K562 (cell line): ENCODE results near the gene PHOSPHO1. TPM values are rescaled to one million over a fixed set of nuclear protein-coding genes. Genes with fewer than 3 reads are reported as not detected.
A peak's percentile ranks its signal among the peaks of the same experiment; 100 is the strongest.

Source experiments
- ATAC-seq: fragments of 200-7000 bp; cut with Tn5 transposase; 3 replicates; pipeline ENCODE4 v1.9.1; 2020; ENCODE audit warnings: moderate library complexity
- BruUV-seq: library from RNA; stranded (reverse); fragments of 400-500 nt; replicated peaks from 2 replicates; lab custom pipeline; 2021; lab: Mats Ljungman, UMichigan
- CTCF ChIA-PET: fragments of 300-600 bp; formaldehyde crosslinking; extraction: SDS; loops from one replicate; lab custom pipeline; 2021; ENCODE audit warnings: low intra/inter-chr PET ratio; lab: Yijun Ruan, JAX
- POLR2A ChIA-PET: fragments of 300-600, 350-650 bp; sonication (Branson Sonifier 250); formaldehyde crosslinking; extraction: SDS; loops from one replicate; lab custom pipeline; 2021; ENCODE audit warnings: antibody characterized with exemption, inconsistent platforms; lab: Yijun Ruan, JAX
- DNase-seq, 4 experiments: peaks; one replicate each; pipeline versions ENCODE4 v3.0.0 to v3.0.0-alpha.2; 2011 to 2018; ENCODE audit warnings: low spot score in 3 of 4, mixed read lengths in 3 of 4; ENCODE audit errors: extremely low read depth in 1 of 4
- FAIRE-seq: peaks from 2 replicates; lab custom pipeline; 2011; peaks lifted over from hg19 to GRCh38; lab: Jason Lieb, UNC
- H2AFZ ChIP-seq: 2 replicates; pipeline ENCODE4 v1.6.0; 2011; ENCODE audit warnings: low read depth, low read length, control low read depth, inconsistent platforms
- H3K27ac ChIP-seq: fragments of 200-600 bp; 3 replicates; pipeline ENCODE4 v1.8.0; 2011; ENCODE audit warnings: low read depth, mild to moderate bottlenecking, control low read depth, inconsistent platforms, low read length, moderate library complexity, mixed read lengths; ENCODE audit errors: extremely low read depth
- H3K27me3 ChIP-seq, 2 experiments: fragments of 300-600 bp in 1 of 2; 2 replicates in 1 of 2; 3 replicates in 1 of 2; pipeline versions ENCODE4 v1.6.0 to v1.8.0; 2011; ENCODE audit warnings: inconsistent platforms in 2 of 2, low read length in 2 of 2, mild to moderate bottlenecking in 1 of 2, mixed read lengths in 1 of 2, moderate library complexity in 1 of 2; ENCODE audit not compliant: control insufficient read depth in 2 of 2, insufficient read depth in 2 of 2
- H3K36me3 ChIP-seq: fragments of 300-600 bp; 3 replicates; pipeline ENCODE4 v1.8.0; 2011; ENCODE audit warnings: mild to moderate bottlenecking, low read length, inconsistent platforms; ENCODE audit not compliant: control insufficient read depth, insufficient read depth
- H3K4me1 ChIP-seq, 2 experiments: fragments of 200-600 bp in 1 of 2; replicated peaks in 1 of 2; 2 replicates in 1 of 2; 3 replicates in 1 of 2; pipeline versions ENCODE4 v1.5.1 to v1.8.0; 2011; ENCODE audit warnings: inconsistent platforms in 2 of 2, low read length in 2 of 2, mild to moderate bottlenecking in 1 of 2, mixed read lengths in 1 of 2, moderate library complexity in 1 of 2; ENCODE audit not compliant: control insufficient read depth in 2 of 2, insufficient read depth in 2 of 2
- H3K4me2 ChIP-seq: 2 replicates; pipeline ENCODE4 v1.6.1; 2011; ENCODE audit warnings: low read length, control low read depth, inconsistent platforms, mixed read lengths; ENCODE audit not compliant: insufficient read depth
- H3K4me3 ChIP-seq: fragments of 200-600 bp; sonication (generic), shearing (Covaris generic); 2 replicates; pipeline ENCODE4 v1.5.1; 2016; ENCODE audit warnings: control low read depth, inconsistent platforms
- H3K79me2 ChIP-seq: fragments of 200-600 bp; 3 replicates; pipeline ENCODE4 v1.8.0; 2011; ENCODE audit warnings: low read length, inconsistent platforms; ENCODE audit not compliant: control insufficient read depth, insufficient read depth
- H3K9ac ChIP-seq, 2 experiments: 2 replicates each; pipeline versions ENCODE4 v1.6.0 to v1.6.1; 2011; ENCODE audit warnings: low read depth in 2 of 2, low read length in 2 of 2, control low read depth in 1 of 2, inconsistent platforms in 1 of 2, mild to moderate bottlenecking in 1 of 2, mixed read lengths in 1 of 2; ENCODE audit not compliant: insufficient read depth in 1 of 2
- H3K9me1 ChIP-seq: one replicate; pipeline ENCODE4 v1.6.0; 2011; ENCODE audit warnings: inconsistent platforms, mild to moderate bottlenecking, low read length, moderate library complexity; ENCODE audit not compliant: control insufficient read depth, insufficient read depth
- H3K9me3 ChIP-seq: replicated peaks from 2 replicates; pipeline ENCODE4 v1.5.1; 2011; ENCODE audit warnings: low read depth, low read length, inconsistent platforms; ENCODE audit not compliant: control insufficient read depth, insufficient read depth
- H4K20me1 ChIP-seq: replicated peaks from 2 replicates; pipeline ENCODE4 v1.6.1; 2011; ENCODE audit warnings: low read length, inconsistent platforms, mixed read lengths; ENCODE audit not compliant: control insufficient read depth, insufficient read depth
- ARID4B ChIP-seq: sonication (generic); formaldehyde crosslinking; IDR thresholded peaks from 2 replicates; pipeline ENCODE4 v1.8.0; 2022; ENCODE audit warnings: mild to moderate bottlenecking, missing genetic modification reagents
- CBX2 ChIP-seq: fragments of 200-600 bp; sonication (generic); IDR thresholded peaks from one replicate; pipeline ENCODE4 v1.6.1; 2012; ENCODE audit warnings: mild to moderate bottlenecking, low read length, inconsistent platforms; ENCODE audit not compliant: insufficient read depth, poor library complexity, severe bottlenecking
- IFI16 ChIP-seq: fragments of 250-450 bp; sonication (Bioruptor Pico); IDR thresholded peaks from 2 replicates; pipeline ENCODE4 v2.1.2; 2022; ENCODE audit warnings: mild to moderate bottlenecking, inconsistent platforms
- MTF1 ChIP-seq: fragments of 250-450 bp; sonication (Bioruptor Pico); IDR thresholded peaks from 2 replicates; pipeline ENCODE4 v1.9.0; 2021; ENCODE audit warnings: moderate library complexity, mild to moderate bottlenecking, inconsistent platforms, borderline replicate concordance
- PCBP2 ChIP-seq: fragments of 200-400 bp; formaldehyde crosslinking; IDR thresholded peaks from 2 replicates; pipeline ENCODE4 v1.6.1; 2018; ENCODE audit warnings: low read length, low read depth, mild to moderate bottlenecking, moderate library complexity; ENCODE audit not compliant: poor library complexity, severe bottlenecking
- RHOXF2B ChIP-seq: fragments of 250-450 bp; sonication (Bioruptor Pico); conservative IDR thresholded peaks from 2 replicates; pipeline ENCODE4 v1.5.1; 2021
- SMARCE1 ChIP-seq: fragments of 450-650 bp; IDR thresholded peaks from 2 replicates; pipeline ENCODE4 v1.7.1; 2016; ENCODE audit warnings: mild to moderate bottlenecking
- TEAD1 ChIP-seq, 2 experiments: fragments of 450-650 bp in 1 of 2; sonication (generic) in 1 of 2; formaldehyde crosslinking; IDR thresholded peaks; 2 replicates each; pipeline versions ENCODE4 v1.4.0 to v1.8.0; 2020 to 2022; ENCODE audit warnings: mild to moderate bottlenecking in 2 of 2, missing genetic modification reagents in 1 of 2
- TRIM25 ChIP-seq: fragments of 450-650 bp; IDR thresholded peaks from 2 replicates; pipeline ENCODE4 v1.7.0; 2016; ENCODE audit warnings: borderline replicate concordance
- ZNF639 ChIP-seq, 2 experiments: fragments of 200-800 bp in 1 of 2; sonication (Bioruptor generic) in 1 of 2; sonication (generic) in 1 of 2; formaldehyde crosslinking in 1 of 2; IDR thresholded peaks in 1 of 2; conservative IDR thresholded peaks in 1 of 2; 2 replicates each; pipeline versions ENCODE4 v1.5.0 to v1.6.1; 2016 to 2020; ENCODE audit warnings: missing compliant biosample characterization in 1 of 2, missing genetic modification characterization in 1 of 2, missing genetic modification reagents in 1 of 2
- ZNF655 ChIP-seq: fragments of 250-450 bp; sonication (Bioruptor Pico); IDR thresholded peaks from 2 replicates; pipeline ENCODE4 v1.5.0; 2021
- ZNF699 ChIP-seq: fragments of 250-450 bp; sonication (Bioruptor Pico); IDR thresholded peaks from 2 replicates; pipeline ENCODE4 v1.8.0; 2021; ENCODE audit warnings: mild to moderate bottlenecking, moderate library complexity; ENCODE audit not compliant: insufficient replicate concordance
- ZNF780A ChIP-seq: fragments of 250-450 bp; sonication (Bioruptor Pico); IDR thresholded peaks from 2 replicates; pipeline ENCODE4 v1.5.0; 2021; ENCODE audit warnings: mild to moderate bottlenecking
- WGBS: fragments of 100-300 bp; shearing (Covaris generic); methylation state at CpG from one replicate; pipeline ENCODE4 v1.1.6; 2016; ENCODE audit warnings: low coverage, mixed read lengths; ENCODE audit not compliant: insufficient coverage; ENCODE audit errors: missing lambda C conversion rate; 5-methylcytosine and 5-hydroxymethylcytosine counted together
- in situ Hi-C: fragments of 300-500 bp; cut with MboI; formaldehyde crosslinking; loops from 4 replicates; pipeline ENCODE4 v1.15.0; 2018; ENCODE audit warnings: inconsistent platforms, mixed read lengths
- intact Hi-C: fragments of 100-400 bp; cut with micrococcal nuclease; formaldehyde crosslinking; loops from 2 replicates; pipeline ENCODE4 v1.14.2; 2022
- polyA plus RNA-seq, 8 experiments: library from polyadenylated mRNA; depleted of rRNA in 4 of 8; stranded (reverse) in 5 of 8; unstranded in 3 of 8; fragments of >200 nt; fragmentation: Nextera tagmentation in 2 of 8; fragmentation: Illumina TruSeq in 1 of 8; extraction: Ambion mirVana in 2 of 8; extraction: Trizol in 1 of 8; gene quantifications; 2 replicates each; pipeline versions ENCODE4 v1.2.1 to v1.2.3, GENCODE V29; 2011 to 2014; ENCODE audit warnings: inconsistent platforms in 1 of 8, missing spikeins in 1 of 8
- total RNA-seq, 7 experiments: library from RNA; depleted of rRNA in 6 of 7; stranded (reverse); fragments of >200 nt in 6 of 7; fragmentation: Illumina TruSeq in 2 of 7; extraction: Trizol in 2 of 7; gene quantifications; 2 replicates each; pipeline versions ENCODE4 v1.2.1 to v1.2.3, GENCODE V29; 2011 to 2021; ENCODE audit warnings: low replicate concordance in 1 of 7

The PHOSPHO1 gene
- total and polyA plus RNA-seq, 9 of the 15 experiments (the other 6 are each of a cell fraction or from before 2014, with no cell fraction given): 0.06 to 0.07 TPM; not detected in 7

GRCh38 chr17:49259663-49260010 is 29.1 kb upstream of the PHOSPHO1 start:
- H3K36me3 ChIP-seq: no peaks in the 10 kb centered on the region
- no peak for ATAC-seq
- POLR2A ChIA-PET: interaction anchor here (0.5 to 1.4 kb wide), 2 partner anchors 9 to 139 kb away, joined by 3 read pairs; no protein-coding TSS in a partner anchor
- H2AFZ ChIP-seq: peak overlapping the region; percentile 89
- peaks cover 0 to 23% of the 10 kb centered on the region in 2 experiments; a peak in 2 of 5 replicates for H3K27me3 ChIP-seq
- no peak for DNase-seq
- no TSS peak for BruUV-seq
- peak overlapping the region; percentile 69 for H3K4me2 ChIP-seq
- WGBS: 54% methylated on average over 8 of the region's 10 CpGs
- CTCF ChIA-PET: interaction anchor here (0.9 kb wide), 1 partner anchor 465 kb away, joined by 3 read pairs; no protein-coding TSS in a partner anchor
- intact Hi-C loops: no loop called here
- peaks cover 4 to 13% of the 10 kb centered on the region in 2 experiments; a peak in 4 of 5 replicates for H3K4me1 ChIP-seq
- no peak overlapping the region for H3K4me3 ChIP-seq
- no peaks in the 10 kb centered on the region for H3K9me3 ChIP-seq
- no peak for FAIRE-seq
- H3K79me2 ChIP-seq: no peaks in the 10 kb centered on the region
- no peak overlapping the region for H3K27ac ChIP-seq
- in situ Hi-C loops: no loop called here
- no peaks in the 10 kb centered on the region for H4K20me1 ChIP-seq
- no peaks in the 10 kb centered on the region for H3K9me1 ChIP-seq
- peak overlapping the region; percentile 47 to 88; a peak in 3 of 4 replicates for H3K9ac ChIP-seq
- TF ChIP-seq ZNF699: no peak
- no peak for TF ChIP-seq ZNF780A (CRISPR knock-in tag)
- no peak for TF ChIP-seq TRIM25
- TF ChIP-seq MTF1 (CRISPR knock-in tag): no peak
- no peak for TF ChIP-seq CBX2
- no peak for TF ChIP-seq ZNF655 (CRISPR knock-in tag)
- TF ChIP-seq RHOXF2B: no peak
- TF ChIP-seq TEAD1 (CRISPR knock-in tag; IDR thresholded peaks at IDR 0.05): no peak
- no peak for TF ChIP-seq SMARCE1
- TF ChIP-seq ARID4B (CRISPR knock-in tag): no peak
- no peak for TF ChIP-seq PCBP2
- no peak for TF ChIP-seq ZNF639 (CRISPR knock-in tag; conservative IDR thresholded peaks at IDR 0.05 in 1 of 2, IDR thresholded peaks at IDR 0.05 in 1 of 2)
- no peak for TF ChIP-seq IFI16 (CRISPR knock-in tag)
